ENCODE data around the gene DOCK7. TPM values are rescaled to one million over a fixed set of nuclear protein-coding genes. Genes with fewer than 3 reads are reported as not detected.

Gene DOCK7
- polyA plus RNA-seq, 1 experiment, result 56.5 TPM

GRCh38 chr1:62439652-62440371, 248.4 kb downstream of the DOCK7 start:
- no peak for TF ChIP-seq CTCF (IDR thresholded peaks at IDR 0.05; ENCODE audit: insufficient read depth, low read depth, low read length)
- peaks cover 2% of the 10 kb centered on the region; the same call in 1 of the 2 replicates for H3K36me3 ChIP-seq (ENCODE audit: control insufficient read depth, insufficient read depth, low read length)
- H3K27me3 ChIP-seq (ENCODE audit: control insufficient read depth, insufficient read depth, low read length), result no peaks in the 10 kb centered on the region
- no peak overlapping the region for H3K4me3 ChIP-seq (ENCODE audit: low read depth, low read length)
- ChIA-PET CTCF (interaction anchor here (0.5 to 2.3 kb wide), 2 partner anchors 7 to 295 kb away, joined by 3 to 7 read pairs; no protein-coding TSS in a partner anchor), POLR2A (no interaction called here)
- no peak for DNase-seq (ENCODE audit: low read depth)

- no peak for TF ChIP-seq CTCF (IDR thresholded peaks at IDR 0.05; ENCODE audit: insufficient read depth, low read depth, low read length)
- peaks cover 2% of the 10 kb centered on the region; the same call in 1 of the 2 replicates for H3K36me3 ChIP-seq (ENCODE audit: control insufficient read depth, insufficient read depth, low read length)
- H3K27me3 ChIP-seq (ENCODE audit: control insufficient read depth, insufficient read depth, low read length), result no peaks in the 10 kb centered on the region
- H3K4me3 ChIP-seq (ENCODE audit: low read depth, low read length), result peak overlapping the region; percentile 95
- ChIA-PET CTCF (interaction anchor here (2.3 kb wide), 1 partner anchor 9 kb away, joined by 7 read pairs; no protein-coding TSS in a partner anchor), POLR2A (no interaction called here)
- no peak for DNase-seq (ENCODE audit: low read depth)
Measured at GRCh38 chr1:62438163-62438562, 250.0 kb downstream of the DOCK7 start.

GRCh38 chr1:62437273-62437940, 250.8 kb downstream of the DOCK7 start:
- no peak for DNase-seq (ENCODE audit: low read depth)
- H3K27me3 ChIP-seq (ENCODE audit: control insufficient read depth, insufficient read depth, low read length), result no peaks in the 10 kb centered on the region
- TF ChIP-seq CTCF (IDR thresholded peaks at IDR 0.05; ENCODE audit: insufficient read depth, low read depth, low read length), result no peak
- ChIA-PET POLR2A (no interaction called here), CTCF (interaction anchor here (2.3 kb wide), 1 partner anchor 10 kb away, joined by 7 read pairs; no protein-coding TSS in a partner anchor)
- no peaks in the 10 kb centered on the region for H3K36me3 ChIP-seq (ENCODE audit: control insufficient read depth, insufficient read depth, low read length)
- peak overlapping the region; percentile 95 for H3K4me3 ChIP-seq (ENCODE audit: low read depth, low read length)

- ChIA-PET CTCF (interaction anchor here (0.9 to 1.6 kb wide), 3 partner anchors 29 to 310 kb away, joined by 3 to 8 read pairs (median 6); no protein-coding TSS in a partner anchor), POLR2A (interaction anchor here (0.6 to 0.9 kb wide), 2 partner anchors 111 to 299 kb away, joined by 3 read pairs; no protein-coding TSS in a partner anchor)
- Histone ChIP-seq H3K36me3 (ENCODE audit: control insufficient read depth, insufficient read depth, low read length) (no peaks in the 10 kb centered on the region), H3K27me3 (ENCODE audit: control insufficient read depth, insufficient read depth, low read length) (no peaks in the 10 kb centered on the region), H3K4me3 (ENCODE audit: low read depth, low read length) (peak within 1 kb of the TSS; percentile 95)
- peak; percentile 99 for DNase-seq (ENCODE audit: low read depth)
- no peak for TF ChIP-seq CTCF (IDR thresholded peaks at IDR 0.05; ENCODE audit: insufficient read depth, low read depth, low read length)
Measured at GRCh38 chr1:62436466-62437272, 251.5 kb downstream of the DOCK7 start, which contains the start of gene USP1. USP1 (plus strand) TSS chr1:62437049; CDS start chr1:62439868, 2,819 bp downstream.
